ENCODE results near the gene CIC.

- TF ChIP-seq EZH2 (IDR thresholded peaks at IDR 0.05; ENCODE audit: low read length), result no peak
- TF ChIP-seq CTCF (optimal IDR thresholded peaks at IDR 0.05 in 1 of 3, IDR thresholded peaks at IDR 0.05 in 1 of 3, conservative IDR thresholded peaks at IDR 0.05 in 1 of 3; ENCODE audit: extremely low read depth in 1 of 3, insufficient read depth in 2 of 3, low read length in 3 of 3), result peak in 1 of 3 experiments; percentile 13
Measured at GRCh38 chr19:42293540-42293939, 24.5 kb downstream of the CIC start.
